Astrocyte of the cerebellum (primary cell): Measurements from ENCODE around the gene SCRT2.
"Not testable (repeated sequence)": the region's sequence is repeated elsewhere in the genome, so short reads cannot be mapped to it uniquely, and the experiment has no call there.

Source experiments
- DNase-seq: peaks from one replicate; pipeline ENCODE4 v3.0.0-alpha.2; 2011; ENCODE audit warnings: low read depth
- H3K4me3 ChIP-seq: 2 replicates; pipeline ENCODE4 v1.5.1; 2011; ENCODE audit warnings: mild to moderate bottlenecking, low read depth, low read length, moderate library complexity
- in situ Hi-C: cut with HindIII; loops from 2 replicates; pipeline ENCODE4 v1.10.0; 2017; ENCODE audit warnings: low sequenced_read_pairs
- TF ChIP-seq, protein P1 (sequence below): IDR thresholded peaks from 2 replicates; pipeline ENCODE4 v1.5.1; 2012; ENCODE audit warnings: low read length, low read depth, moderate library complexity, mild to moderate bottlenecking; ENCODE audit errors: missing control alignments

Gene SCRT2

DNA sequence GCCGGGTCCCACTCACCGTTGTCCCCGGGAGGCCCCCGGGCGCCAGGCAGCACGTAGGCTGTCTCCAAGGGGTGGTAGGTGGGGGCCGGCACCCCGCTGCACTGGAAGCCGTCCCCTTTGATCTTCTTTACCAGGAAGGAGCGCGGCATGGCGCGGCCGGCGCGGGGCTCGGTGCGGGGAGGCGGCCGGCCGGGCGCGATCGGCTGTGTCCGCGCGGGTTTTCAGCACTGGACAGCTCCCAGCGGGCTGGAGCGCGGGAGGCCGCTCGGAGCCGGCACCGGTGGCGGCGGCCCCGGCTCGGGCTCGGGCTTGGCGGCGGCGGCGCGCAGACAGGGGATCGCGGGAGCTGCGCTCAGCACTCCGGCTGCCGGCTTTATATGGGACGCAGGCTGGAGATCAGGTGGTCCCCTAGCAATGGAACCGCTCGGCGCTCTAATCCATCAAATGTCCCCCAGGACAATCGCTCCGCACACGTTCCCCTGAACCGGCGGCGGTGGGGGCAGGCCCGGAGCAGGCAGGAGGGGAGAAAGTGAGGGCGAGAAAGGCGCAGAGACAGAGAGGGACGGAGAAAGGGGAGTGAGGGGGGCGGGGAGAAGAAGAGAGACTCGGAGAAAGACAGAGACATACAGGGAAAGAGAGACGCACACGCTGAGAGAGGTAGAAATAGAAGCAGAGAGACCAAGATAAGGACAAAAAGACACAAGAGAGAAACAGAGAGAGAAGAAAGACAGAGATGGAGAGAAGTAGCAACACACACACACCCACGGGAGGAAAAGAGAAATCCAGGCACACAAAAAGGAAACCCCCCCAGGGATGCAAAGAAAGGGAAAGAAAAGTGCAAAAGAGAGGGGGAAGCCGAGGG, at the start of gene SCRT2:
SCRT2 (minus strand) TSS at position 350 of the 862 bp plus-strand sequence; CDS start at position 149, 201 bp downstream.
- peak; percentile 29 for DNase-seq
- TF ChIP-seq, protein P1, sequence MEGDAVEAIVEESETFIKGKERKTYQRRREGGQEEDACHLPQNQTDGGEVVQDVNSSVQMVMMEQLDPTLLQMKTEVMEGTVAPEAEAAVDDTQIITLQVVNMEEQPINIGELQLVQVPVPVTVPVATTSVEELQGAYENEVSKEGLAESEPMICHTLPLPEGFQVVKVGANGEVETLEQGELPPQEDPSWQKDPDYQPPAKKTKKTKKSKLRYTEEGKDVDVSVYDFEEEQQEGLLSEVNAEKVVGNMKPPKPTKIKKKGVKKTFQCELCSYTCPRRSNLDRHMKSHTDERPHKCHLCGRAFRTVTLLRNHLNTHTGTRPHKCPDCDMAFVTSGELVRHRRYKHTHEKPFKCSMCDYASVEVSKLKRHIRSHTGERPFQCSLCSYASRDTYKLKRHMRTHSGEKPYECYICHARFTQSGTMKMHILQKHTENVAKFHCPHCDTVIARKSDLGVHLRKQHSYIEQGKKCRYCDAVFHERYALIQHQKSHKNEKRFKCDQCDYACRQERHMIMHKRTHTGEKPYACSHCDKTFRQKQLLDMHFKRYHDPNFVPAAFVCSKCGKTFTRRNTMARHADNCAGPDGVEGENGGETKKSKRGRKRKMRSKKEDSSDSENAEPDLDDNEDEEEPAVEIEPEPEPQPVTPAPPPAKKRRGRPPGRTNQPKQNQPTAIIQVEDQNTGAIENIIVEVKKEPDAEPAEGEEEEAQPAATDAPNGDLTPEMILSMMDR = no peak
- H3K4me3 ChIP-seq = no peak within 1 kb of the TSS
- in situ Hi-C loops = no loop called here

DNA sequence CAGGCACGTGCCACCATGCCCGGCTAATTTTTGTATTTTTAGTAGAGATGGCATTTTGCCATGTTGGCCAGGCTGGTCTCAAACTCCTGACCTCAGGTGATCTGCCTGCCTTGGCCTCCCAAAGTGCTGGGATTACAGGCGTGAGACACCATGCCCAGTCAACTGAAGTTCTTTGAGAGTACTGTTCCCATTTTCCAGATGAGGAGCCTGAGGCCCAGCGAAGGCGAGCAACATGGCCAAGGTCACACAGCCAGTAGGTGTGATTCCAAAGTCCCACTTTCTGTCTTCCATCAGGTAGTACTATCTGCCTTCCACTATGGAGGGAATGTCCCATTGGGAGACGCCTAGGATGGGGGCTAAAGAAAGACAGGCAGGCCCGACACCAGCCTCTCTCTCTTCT, 49.2 kb upstream of the SCRT2 start:
- DNase-seq, H3K4me3 ChIP-seq, in situ Hi-C loops: not testable (repeated sequence)

DNA sequence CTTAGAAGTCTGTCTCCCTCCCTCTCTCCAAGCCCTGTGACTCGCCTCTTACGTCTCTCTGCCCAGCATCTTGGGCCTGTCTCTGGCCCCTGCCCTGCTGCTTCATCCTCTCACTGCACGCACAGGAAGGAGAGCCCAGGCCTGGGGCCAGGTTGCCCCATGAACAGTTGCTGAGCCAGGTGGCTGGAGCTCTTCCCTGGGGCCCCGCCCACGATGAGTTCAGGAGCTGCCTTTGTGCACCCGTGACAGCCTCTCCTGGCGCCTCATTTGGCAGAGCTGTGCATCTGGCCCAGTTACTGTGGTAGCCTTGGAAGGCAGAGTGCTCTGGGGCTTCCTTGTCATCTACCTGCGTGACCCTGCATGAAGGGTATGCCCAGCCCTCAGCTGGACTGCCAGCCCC, 48.2 kb upstream of the SCRT2 start:
- DNase-seq = no peak
- H3K4me3 ChIP-seq = no peak overlapping the region
- in situ Hi-C loops = no loop called here
- TF ChIP-seq, protein P1 = no peak

DNA sequence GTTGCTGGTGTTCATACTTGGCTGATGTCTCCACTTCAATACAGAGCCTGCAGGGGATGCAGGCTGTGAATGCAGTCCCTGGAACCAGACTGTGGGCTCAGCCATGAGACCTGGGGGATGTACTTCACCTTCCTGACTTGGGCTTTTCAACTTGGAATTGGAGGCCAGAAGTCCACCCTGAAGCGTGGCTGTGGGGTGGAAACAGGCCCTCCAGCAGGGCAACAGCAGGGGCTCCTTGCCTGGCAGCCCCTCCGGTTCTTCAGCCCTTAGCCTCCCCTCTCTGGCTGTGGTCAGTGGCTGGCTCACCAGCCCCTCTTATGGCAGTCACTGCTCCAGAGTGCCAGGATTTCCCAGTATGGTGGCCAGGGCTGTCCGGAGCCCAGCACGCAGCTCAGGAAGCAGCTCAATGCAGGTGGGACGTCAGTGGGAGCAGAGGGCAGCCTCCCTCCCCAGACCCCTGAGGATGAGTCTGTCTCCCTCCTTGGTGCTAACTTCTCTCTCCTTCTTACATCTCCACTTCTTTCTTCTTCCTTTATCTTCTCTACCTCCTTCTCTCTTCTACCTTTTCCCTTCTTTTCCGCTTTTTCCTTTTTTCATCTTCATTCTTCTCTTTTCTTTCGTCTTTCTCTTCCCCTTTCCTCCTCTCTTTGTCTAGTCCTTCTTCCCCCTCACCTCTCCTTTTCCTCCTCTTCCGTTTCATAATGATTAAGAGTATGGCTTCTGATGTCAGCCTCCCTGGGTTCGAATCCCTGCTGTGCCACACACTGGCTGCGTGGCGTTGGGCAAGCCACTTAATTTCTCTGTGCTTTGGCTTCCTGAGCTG, 47.4 kb upstream of the SCRT2 start:
- DNase-seq = no peak
- H3K4me3 ChIP-seq = no peak overlapping the region
- TF ChIP-seq, protein P1 = no peak
- in situ Hi-C loops = no loop called here

DNA sequence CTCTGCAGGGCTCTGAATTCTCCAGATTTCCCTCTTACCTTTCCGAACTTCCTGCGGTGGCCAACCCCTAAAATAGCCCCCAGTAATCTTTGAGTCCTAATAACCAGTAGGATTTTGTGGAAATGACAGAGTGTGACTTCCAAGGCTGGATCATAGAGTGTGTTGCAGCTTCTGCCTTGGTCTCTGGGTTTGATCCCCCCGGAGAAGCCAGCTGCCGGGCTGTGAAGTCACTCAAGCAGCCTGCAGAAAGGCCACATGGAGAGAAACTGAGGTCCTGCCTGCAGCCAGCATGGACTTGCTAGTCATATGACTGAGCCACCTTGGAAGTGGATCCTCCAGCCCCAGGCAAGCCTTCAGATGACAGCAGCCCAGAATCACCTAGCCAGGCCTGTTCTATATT, 46.3 kb upstream of the SCRT2 start:
- DNase-seq = no peak
- no peak overlapping the region for H3K4me3 ChIP-seq
- TF ChIP-seq, protein P1 = no peak
- in situ Hi-C loops = no loop called here

DNA sequence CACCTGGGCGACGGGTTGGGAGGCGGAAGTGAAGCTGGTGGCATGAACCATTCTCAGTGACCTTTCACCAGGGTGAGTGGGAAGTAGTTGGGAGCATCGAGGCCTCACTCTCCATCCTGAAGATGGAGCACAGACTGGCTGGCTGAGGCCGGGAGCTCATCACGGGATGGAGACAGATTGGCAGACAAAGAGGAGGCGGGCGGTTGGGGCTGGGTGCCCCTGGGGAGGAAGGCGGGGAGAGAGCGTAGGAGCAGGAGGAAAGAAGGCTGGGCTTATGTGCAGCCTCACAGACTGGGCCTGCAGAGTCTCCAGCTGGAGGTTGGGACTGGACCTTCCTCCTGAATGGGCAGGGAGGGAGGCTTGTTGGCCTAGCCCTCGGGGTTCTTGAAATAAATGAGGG, 44.2 kb upstream of the SCRT2 start:
- DNase-seq = no peak
- TF ChIP-seq, protein P1 = no peak
- in situ Hi-C loops = no loop called here
- no peak overlapping the region for H3K4me3 ChIP-seq

DNA sequence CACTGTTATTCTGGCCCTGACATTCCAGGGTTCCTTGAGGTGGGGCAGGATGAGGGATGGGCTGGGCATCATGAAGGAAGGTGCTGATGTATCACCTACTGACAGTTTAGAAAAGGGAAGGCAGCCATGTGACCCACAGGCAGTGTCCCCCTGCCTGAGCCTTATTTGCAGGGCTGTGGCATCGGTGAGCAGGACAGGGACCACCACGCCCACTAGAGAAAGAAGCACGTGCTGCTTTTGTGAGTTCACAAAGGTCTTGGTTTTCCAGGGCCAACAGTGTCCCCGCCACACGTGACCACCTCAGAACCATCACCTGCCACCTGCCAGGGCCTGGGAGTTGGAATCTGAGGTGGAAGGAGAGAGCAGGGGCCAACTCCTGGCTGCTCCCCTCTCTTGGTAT, 43.5 kb upstream of the SCRT2 start:
- TF ChIP-seq, protein P1 = no peak
- no peak for DNase-seq
- in situ Hi-C loops = no loop called here
- H3K4me3 ChIP-seq = no peak overlapping the region
